Stimulated activated CD4-positive, alpha-beta T cell treated with anti-CD3 and anti-CD28 coated beads, Interleukin-15, amount 100 ng/mL, for 48 hours (primary cell): ENCODE measurements around the gene RSU1.

Source experiments
- DNase-seq, 2 donors: peaks; one replicate each; pipeline ENCODE4 v3.0.0-alpha.2; 2020; ENCODE audit warnings: low read depth in 2 of 2

Gene RSU1

DNA sequence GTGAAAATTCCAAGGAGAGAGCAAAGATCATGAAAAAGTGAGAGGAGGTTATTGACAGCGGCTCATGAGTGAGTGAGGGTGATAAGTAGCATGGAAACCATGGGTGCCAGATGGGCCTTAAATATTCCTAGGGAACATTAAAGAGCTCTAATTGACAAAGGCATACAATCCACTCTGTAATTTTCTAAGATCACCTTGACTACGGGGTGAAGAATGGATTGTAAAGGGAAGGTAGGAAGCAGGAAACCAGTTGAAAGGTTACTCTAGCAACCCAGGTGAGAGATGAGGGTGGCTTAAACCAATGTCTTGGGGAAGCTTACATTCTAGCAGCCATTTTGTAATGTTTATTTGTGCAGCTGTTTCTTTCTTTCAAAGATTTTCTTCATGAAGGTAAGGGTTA, 75.7 kb downstream of the RSU1 start:
- DNase-seq: no peak

DNA sequence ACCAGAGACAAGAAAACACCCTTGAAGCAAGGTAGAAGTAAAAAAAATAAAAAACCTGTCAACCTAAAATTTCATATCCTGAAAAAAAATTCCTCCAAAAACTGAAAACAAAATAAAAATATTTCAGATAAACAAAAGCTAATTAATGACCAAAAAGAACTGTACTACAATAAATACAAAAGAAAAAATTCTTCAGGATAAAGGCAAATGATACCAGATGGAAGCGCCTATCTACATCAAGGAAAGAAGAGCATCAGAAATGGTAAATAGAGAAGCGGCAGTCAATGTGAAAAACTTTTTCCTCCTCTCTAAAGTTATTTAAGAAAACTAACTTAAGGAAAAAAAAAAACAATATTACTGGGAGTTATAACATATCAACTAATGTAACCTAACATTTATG, 79.8 kb downstream of the RSU1 start:
- DNase-seq: no peak

DNA sequence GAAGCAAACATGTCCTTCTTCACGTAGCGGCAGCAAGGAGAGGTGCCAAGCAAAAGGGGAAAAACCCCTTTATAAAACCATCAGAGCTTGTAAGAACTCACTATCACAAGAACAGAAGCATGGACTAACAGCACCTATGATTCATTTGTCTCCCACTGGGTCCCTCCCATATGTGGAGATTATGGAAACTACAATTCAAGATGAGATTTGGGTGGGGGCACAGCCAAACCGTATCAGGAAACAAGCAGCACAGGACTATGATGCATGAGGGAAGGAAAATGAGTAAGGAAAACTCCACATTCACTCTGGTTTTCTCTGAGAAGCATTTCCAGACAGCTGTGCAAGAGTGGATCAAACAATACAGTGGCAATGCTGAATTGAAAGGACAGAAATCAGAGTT, 81.6 kb downstream of the RSU1 start:
- DNase-seq: no peak

DNA sequence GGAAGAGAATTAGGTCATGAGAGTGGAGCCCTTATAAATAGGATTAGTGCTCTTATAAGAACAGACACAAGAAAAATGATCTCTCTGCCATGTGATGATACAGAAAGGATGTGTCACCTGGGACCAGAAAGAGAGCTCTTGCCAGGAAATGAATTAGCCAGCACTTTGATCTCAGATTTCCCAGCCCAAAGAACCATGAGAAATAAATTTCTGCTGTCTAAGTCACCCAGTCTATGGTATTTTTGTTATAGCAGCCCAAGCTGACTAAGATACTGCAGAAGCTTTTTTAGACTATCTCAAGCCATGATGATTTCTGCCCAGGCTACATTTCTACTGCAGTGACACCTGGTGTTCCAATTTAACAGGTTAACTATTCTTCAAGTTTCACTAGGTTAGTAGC, 84.8 kb downstream of the RSU1 start:
- no peak for DNase-seq

DNA sequence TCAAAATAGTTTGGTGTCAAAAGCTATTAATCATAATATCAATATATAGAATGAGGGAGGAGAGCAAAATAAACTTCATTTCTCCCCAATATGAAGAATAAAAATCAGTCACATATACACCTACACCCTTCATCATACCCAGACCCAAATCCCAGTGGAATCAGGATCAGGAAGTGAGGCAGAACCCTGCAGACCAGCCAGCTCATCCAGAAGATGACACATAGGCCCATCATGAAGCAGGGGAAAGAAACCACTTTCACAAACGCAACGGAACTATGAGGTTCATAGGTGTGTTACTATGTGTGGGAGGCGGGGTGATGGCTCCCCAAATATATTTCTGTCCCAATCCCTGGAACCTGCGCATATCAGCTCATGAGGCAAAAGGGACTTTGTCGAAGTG, 89.0 kb downstream of the RSU1 start:
- DNase-seq: no peak

DNA sequence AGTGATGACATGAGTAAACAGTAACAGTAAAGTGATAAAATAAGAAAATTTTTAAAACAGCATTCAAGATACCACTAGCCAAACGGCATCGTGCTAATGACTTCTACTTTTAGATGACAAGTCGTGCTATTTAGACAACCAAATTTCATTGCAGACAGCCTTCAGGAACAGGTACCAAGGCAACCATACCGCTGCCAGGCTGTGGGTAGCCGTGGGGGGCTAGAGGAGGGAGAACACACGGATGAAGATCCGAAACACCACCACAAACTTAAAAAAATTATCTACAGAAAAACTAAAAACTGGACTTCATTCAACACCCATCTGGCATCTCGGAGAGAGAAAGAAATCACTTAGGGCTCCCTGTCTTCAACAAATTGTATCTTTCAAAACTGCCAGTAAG, 89.6 kb downstream of the RSU1 start:
- no peak for DNase-seq

DNA sequence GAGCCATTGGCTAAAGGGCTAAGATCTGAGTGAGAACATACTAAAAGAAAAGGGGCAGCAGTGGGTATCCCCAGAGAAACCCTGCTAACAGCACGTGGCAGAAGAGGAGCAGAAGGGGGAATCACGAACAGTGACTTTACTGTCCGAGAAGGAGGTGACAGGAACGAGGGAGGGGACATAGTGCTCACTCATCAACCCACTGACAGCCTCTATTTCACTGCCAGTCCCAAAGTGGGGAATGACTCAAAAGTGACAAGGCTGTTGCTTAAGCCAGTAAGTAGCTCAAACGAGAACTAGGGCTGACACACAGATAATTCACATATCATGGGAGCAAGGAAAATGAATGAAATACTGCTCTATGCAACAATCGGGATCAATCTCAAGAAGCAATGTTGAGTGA, 92.7 kb downstream of the RSU1 start:
- no peak for DNase-seq

DNA sequence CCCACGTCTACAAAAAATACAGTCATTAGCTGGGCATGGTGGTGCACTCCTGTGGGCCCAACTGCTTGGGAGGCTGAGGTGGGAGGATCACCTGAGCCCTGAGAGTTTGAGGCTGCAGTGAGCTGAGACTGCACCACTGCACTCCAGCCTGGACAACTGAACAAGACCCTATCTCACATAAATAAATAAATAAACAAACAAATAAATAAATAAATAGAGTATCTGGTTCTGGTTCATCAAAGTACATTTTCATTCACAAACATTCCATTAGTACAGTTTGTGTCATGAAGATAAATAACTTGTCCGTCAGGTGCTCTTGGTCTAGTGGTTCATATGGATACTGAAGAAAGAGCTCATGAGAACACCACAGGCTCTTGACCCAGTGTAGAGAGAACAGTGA, 96.4 kb downstream of the RSU1 start:
- DNase-seq: no peak

DNA sequence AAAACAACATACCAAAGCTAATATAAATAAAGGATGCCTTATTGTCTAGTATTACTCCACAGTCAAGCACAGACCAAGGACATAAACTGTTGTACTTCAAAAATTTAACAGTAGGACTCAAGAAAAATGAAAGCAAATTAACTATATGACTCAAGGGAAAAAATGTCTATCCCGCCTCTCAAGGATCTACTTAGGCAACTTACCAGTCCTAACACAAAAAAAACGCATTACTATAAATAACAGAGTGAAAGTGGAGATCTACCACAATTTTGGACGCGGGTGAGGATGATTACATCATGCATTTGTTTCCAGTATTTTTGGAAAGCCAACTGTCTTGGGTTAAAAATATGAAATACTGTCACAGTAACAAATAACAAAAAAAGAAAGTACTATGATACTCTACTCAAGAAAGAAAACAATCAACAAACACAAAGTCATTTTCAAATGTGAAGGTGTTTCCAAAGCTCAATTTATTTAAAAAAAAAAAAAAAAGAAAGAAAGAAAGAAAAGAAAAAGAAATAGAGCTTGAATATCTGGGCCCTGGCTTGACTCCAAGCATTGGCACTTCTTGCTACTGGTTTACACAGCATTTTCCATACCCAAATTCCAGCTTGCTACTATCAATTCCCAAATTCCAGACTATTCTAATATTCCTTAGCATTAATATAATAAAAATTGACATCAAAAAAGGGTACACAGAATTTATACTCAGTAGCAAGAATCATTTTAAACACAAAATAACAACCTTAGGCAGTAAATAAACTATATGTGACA, 99.4 kb downstream of the RSU1 start:
- DNase-seq: no peak

DNA sequence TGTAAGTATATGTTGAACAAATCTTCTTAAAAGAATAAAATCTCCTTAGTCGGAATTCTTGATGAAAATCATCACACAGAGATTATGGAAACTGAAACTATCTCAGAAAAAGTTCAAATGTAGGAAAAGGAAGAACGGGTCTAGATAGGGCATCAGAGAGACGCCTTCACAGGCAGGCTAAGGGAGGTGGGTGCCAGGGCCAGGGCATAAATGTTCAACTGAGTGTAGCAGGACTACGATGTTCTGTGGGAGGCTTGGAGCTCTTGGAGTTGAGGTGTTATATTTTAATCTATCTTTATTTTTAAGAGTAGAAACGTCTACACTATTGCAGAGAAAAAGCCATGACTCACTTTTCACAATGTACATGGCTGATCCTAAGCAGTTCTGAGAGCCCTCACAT, 101.2 kb downstream of the RSU1 start:
- no peak for DNase-seq

DNA sequence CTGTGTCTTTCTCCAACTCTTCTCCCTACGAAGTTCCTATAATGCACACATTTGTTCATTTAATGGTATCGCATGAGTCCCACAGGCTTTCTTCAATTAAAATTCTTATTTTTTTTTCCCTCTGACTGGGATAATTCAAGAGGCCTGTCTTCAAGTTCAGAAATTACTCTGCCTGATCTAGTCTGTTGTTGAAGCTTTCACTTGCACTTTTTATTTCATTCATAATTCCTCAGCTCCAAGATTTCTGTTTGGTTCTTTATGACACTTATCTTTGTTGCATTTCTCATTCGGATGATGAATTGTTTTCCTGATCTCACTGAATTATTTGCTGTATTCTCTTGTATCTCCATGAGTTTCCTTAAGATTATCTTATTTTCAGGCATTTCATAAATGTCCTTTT, 103.9 kb downstream of the RSU1 start:
- no peak for DNase-seq

DNA sequence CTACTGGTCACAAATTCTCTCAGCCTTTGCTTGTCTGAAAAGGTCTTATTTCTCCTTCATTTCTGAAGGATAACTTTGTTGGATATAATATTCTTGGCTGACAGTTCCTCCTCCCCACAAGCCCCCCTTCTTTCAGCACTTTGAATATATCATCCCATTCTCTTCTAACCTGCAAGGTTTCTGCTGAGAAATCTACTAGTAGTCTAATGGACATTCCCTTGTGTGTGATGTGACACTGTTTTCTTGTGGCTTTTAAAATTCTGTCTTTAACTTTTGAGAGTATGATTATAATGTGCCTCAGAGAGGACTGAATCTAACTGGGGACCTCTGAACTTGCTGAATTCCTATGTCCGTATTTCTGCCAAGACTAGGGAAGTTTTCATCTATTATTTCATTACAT, 104.3 kb downstream of the RSU1 start:
- no peak for DNase-seq

DNA sequence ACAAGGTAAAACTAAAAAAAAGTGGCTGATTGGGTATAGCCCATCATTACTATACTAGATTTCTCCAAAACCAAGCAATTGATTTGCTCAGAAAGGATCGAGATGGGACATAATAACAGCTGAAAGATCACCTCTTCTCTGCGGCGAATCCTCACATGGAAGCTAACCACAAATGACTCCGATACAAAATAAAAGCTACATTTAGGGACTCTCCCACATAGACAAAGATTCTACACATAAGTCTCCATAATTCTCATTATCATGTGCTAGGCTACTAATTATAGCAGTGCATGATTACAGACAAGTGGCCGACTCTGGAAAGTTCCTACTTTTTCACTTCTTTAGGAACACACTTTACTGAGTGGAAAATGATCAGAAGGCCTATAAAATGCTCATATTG, 116.9 kb downstream of the RSU1 start:
- no peak for DNase-seq

DNA sequence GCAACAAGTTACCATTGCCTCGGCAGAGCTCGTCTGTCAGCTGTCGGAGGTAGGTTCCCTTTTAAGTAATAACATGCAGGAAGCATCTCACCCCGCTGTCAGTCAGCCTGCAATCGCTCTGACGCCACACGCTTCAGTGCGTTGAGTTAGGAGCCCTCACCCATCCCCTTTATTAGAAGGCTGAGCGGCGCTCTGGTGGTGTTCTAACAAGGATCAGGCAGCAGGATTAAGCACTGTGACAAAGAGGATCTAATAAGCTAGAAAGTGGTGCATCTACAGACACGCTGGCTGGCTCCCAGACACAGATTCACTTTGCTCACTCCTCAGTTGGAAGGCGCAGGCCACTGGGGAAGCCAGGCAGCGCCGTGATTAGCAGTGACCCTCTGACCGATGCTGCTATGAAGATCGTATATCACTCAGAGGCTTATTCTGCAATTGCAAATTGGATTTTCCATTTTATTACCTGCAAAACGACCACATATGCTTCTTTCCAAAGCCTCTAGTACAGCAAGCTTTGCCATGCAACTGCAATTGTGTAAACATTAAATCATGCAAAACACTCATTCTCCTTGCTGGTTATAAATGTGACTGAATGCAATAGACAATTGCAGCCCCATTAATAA, 117.7 kb downstream of the RSU1 start:
- no peak for DNase-seq

DNA sequence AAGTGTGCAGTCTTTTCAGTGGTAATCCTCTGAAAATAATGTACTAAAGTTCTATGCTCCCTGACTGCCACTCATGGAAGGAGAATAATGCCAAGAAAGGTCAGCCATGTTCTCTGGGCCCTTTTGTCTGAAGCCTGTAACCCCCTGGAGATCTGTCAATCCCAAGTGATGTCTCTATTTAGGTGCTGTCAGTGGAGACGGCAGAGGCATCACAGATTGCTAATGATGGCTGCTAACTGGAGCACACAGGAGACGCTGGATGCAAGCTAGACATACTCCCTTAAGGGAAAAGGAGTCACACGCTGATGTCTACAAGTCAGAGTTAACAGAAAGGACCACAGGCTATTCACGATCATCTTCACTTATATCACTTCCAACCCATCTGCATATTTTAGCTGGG, 118.8 kb downstream of the RSU1 start:
- DNase-seq: no peak

DNA sequence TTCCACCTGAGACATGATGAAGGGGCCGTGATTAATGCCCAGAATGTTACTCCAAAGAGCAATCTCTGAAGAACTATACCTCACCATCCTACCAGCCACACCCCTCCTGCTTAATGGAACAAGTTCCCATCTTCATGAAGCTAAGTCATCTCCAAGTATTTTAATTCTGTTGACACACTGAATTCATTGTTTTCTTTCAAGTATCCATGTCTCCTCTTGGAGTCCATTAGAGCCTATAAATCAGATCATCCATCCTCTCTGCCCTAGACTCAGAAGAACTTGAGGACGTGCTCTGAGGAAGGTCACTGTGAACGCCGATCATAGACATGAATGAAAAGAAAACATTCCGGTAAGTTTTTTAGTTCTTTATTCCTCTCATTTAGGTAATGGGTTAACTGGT, 126.8 kb downstream of the RSU1 start:
- DNase-seq: no peak

DNA sequence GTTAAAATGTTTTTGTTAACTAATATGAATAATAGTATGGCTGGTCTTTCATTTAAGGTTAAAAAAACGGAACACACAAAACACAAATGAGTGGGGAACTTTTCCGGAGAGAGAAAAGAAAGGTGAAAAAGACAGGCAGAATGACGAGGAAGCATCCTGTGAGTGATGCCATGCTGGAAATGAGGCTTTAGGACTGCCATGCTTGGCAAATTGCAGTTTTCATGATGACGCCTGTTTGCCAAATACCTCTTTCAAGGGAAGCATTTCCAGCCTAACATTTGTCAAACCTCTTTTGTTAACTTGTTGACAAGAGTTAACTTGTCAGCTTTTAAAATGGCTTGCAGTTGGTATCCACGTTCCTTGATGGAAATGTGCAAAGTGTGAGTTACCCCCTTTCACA, 127.5 kb downstream of the RSU1 start:
- no peak for DNase-seq

DNA sequence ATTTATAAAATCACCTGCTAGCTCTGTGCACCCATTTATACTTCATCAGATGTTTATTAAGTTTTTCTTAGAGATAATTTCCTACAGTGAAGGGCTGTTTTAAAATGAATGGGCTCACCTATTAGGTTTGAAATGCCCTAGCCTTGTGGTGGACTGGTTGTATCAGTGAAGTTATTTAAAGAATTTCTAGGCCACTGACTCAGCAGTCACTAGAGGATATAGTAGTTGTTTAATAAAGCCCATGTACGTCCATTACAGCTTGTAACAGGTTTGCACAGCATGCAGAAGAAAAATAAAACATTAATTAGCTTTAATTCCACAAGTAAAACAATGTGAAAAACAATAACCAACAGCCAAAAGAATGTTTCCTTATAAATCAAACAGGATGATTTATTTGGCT, 128.0 kb downstream of the RSU1 start:
- DNase-seq: no peak

DNA sequence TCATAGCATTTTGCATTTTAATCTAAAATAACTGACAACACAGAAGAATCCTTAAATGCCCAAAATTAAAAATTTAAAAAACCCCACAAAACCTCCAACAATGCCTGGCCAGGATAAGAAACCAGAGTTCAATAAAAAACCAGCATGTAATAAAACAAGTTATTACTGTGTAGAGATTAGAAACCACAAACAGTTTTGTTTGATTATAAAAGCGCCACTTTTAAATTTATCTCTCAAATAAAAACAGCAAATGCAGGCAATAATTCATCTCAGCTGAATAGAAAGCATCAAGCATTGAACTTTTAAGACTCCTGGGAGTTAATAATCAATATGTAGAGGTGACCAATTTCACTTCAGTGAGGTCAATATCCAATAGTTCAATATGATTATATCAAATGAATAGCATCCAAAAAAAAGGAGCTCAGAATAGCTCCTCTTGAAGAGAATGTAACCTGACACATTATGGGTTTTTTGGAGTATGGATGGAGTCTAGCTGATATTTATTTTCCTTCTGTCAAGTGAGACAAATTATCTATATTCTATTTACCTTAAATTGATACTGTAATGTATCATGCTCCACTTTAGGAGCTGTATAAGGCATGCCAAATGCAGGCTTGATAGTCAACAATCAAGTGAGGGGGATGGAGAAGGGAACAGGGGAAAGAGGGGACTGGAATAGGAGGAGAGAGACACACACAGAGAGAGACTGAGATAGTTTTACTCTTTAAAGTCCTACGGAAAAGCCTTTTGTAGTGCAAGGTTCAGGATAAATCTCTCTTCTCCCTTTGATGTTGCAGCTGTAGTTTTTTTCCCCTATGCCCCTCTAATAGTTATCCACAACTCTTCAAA, 130.9 kb downstream of the RSU1 start:
- no peak for DNase-seq

DNA sequence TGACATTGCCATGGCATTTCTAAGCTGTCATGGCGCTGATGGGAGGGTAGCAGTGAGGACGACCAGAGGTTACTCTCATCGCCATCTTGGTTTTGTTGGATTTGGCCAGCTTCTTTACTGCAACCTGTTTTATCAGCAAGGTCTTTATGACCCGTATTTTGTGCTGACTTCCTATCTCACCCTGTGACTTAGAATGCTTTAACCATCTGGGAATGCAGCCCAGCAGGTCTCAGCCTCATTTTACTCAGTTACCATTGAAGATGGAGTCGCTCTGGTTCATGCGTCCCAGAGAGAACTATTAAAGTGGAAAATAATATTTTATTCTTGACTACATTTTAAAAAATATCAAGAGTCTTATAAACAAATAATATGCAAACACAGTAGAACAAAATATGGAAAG, 131.7 kb downstream of the RSU1 start:
- no peak for DNase-seq

DNA sequence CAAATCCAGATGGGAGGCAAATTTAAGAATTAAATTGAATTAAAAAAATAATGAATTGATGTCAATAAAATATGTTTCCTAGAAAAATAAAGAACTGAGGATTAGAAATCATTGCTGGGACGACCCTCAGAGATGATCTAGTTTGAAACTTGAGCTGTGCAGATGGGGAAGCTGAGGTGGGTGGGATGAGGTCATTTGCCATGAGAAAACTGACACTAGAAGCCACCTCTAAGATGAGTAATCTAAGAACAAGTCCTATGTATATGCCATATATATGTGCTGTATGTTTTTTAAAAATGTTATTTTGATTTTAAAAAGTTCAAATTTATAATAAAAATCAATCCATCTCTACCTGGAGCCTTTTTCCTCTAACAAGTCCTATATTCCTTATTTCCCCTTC, 135.7 kb downstream of the RSU1 start:
- no peak for DNase-seq

DNA sequence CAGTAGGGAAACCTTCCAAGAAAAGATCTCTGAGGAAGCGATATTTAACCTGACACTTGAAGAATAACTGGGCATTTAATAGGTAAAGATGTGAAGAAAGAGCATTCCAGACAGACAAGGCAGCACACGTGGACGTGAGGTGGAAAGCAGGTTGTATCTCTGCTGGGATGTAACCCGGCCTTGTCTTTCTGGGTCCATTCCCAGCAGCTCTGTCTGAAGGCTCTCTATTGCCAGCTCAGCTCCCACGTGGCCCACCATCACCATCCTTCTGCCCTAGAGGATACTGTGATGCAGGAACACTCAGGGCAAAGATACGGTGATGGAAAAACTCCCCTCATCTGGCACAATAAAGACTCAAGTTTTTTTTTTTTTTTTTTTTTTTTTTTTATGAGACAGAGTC, 137.7 kb downstream of the RSU1 start:
- no peak for DNase-seq

DNA sequence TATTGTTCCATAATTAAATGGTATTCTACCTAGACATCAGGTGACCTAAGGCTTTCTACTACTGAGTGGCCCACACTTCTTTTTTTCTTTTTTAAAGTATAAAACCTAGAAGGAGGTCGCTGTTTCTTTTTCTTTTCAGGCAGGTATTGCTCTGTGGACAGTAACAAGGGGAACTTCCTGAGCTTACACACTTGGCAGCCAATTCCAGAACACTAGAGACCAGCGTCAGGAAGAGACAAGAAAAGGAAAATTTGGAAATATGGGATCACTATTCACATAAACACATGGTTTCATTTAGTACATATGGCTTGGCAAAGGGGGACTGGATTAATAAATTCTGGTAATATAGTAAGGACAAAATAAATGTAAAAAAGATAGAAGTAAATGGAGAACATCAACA, 141.9 kb downstream of the RSU1 start:
- no peak for DNase-seq
